Nephron progenitor cell (in vitro differentiated cells): ENCODE data around the gene SERGEF.
A peak's percentile ranks its signal among the peaks of the same experiment; 100 is the strongest.

Experiments used
- DNase-seq: peaks from one replicate; pipeline ENCODE4 v3.0.0; 2021
- H3K27ac Mint-ChIP-seq: 2 replicates; pipeline ENCODE4 v1.8.0; 2021; ENCODE audit warnings: mild to moderate bottlenecking, moderate library complexity, mixed read lengths
- H3K27me3 Mint-ChIP-seq: 2 replicates; pipeline ENCODE4 v1.8.0; 2021; ENCODE audit warnings: mild to moderate bottlenecking, low read depth, mixed read lengths; ENCODE audit not compliant: poor library complexity
- H3K36me3 Mint-ChIP-seq: 2 replicates; pipeline ENCODE4 v1.8.0; 2021; ENCODE audit warnings: low read depth, mixed read lengths
- H3K4me1 Mint-ChIP-seq: 2 replicates; pipeline ENCODE4 v1.8.0; 2021; ENCODE audit warnings: mixed read lengths
- H3K4me3 Mint-ChIP-seq: 2 replicates; pipeline ENCODE4 v1.8.0; 2021; ENCODE audit warnings: mild to moderate bottlenecking, moderate library complexity, mixed read lengths
- H3K9me3 Mint-ChIP-seq: 2 replicates; pipeline ENCODE4 v1.8.0; 2021; ENCODE audit warnings: mild to moderate bottlenecking, moderate library complexity, mixed read lengths
- CTCF ChIP-seq: fragments of 200-600 bp; sonication (generic); IDR thresholded peaks from 2 replicates; pipeline ENCODE4 v1.5.0; 2021; ENCODE audit warnings: antibody characterized with exemption

Gene SERGEF

GRCh38 chr11:17831228-17831627, 181.6 kb downstream of the SERGEF start:
- Mint-ChIP-seq H3K4me3 (no peak overlapping the region), H3K9me3 (no peaks in the 10 kb centered on the region), H3K36me3 (no peaks in the 10 kb centered on the region), H3K27me3 (peaks cover 13% of the 10 kb centered on the region), H3K4me1 (no peaks in the 10 kb centered on the region), H3K27ac (no peak overlapping the region)
- no peak for TF ChIP-seq CTCF
- no peak for DNase-seq

- TF ChIP-seq CTCF: no peak
- DNase-seq: no peak
- no peaks in the 10 kb centered on the region for H3K36me3 Mint-ChIP-seq
- H3K4me1 Mint-ChIP-seq: no peaks in the 10 kb centered on the region
- peaks cover 12% of the 10 kb centered on the region for H3K27me3 Mint-ChIP-seq
- no peak overlapping the region for H3K27ac Mint-ChIP-seq
- H3K4me3 Mint-ChIP-seq: no peak overlapping the region
- H3K9me3 Mint-ChIP-seq: no peaks in the 10 kb centered on the region
These were observed 184.5 kb downstream of the SERGEF start for GRCh38 chr11:17828311-17828751.

- peak; percentile 24 for TF ChIP-seq CTCF
- no peak for DNase-seq
- Mint-ChIP-seq H3K27ac (no peak overlapping the region), H3K4me3 (no peak overlapping the region), H3K36me3 (no peaks in the 10 kb centered on the region), H3K4me1 (no peaks in the 10 kb centered on the region), H3K9me3 (no peaks in the 10 kb centered on the region), H3K27me3 (peaks cover 8% of the 10 kb centered on the region)
These were observed 185.8 kb downstream of the SERGEF start for GRCh38 chr11:17827006-17827405.

GRCh38 chr11:17822401-17822781, 190.5 kb downstream of the SERGEF start:
- no peaks in the 10 kb centered on the region for H3K36me3 Mint-ChIP-seq
- no peak overlapping the region for H3K27ac Mint-ChIP-seq
- DNase-seq: no peak
- no peaks in the 10 kb centered on the region for H3K9me3 Mint-ChIP-seq
- H3K4me3 Mint-ChIP-seq: no peak overlapping the region
- TF ChIP-seq CTCF: no peak
- H3K4me1 Mint-ChIP-seq: no peaks in the 10 kb centered on the region
- H3K27me3 Mint-ChIP-seq: peaks cover 4% of the 10 kb centered on the region

- no peaks in the 10 kb centered on the region for H3K36me3 Mint-ChIP-seq
- H3K27me3 Mint-ChIP-seq: no peaks in the 10 kb centered on the region
- no peaks in the 10 kb centered on the region for H3K4me1 Mint-ChIP-seq
- H3K9me3 Mint-ChIP-seq: no peaks in the 10 kb centered on the region
- H3K4me3 Mint-ChIP-seq: no peak overlapping the region
- DNase-seq: no peak
- TF ChIP-seq CTCF: no peak
- no peak overlapping the region for H3K27ac Mint-ChIP-seq
These were observed 191.0 kb downstream of the SERGEF start for GRCh38 chr11:17821648-17822400.
